ENCODE results near the gene FAM20C. TPM values are rescaled to one million over a fixed set of nuclear protein-coding genes. Genes with fewer than 3 reads are reported as not detected.

FAM20C gene
- total RNA-seq, 1 experiment from 2014 or later: 62.4 TPM

DNA sequence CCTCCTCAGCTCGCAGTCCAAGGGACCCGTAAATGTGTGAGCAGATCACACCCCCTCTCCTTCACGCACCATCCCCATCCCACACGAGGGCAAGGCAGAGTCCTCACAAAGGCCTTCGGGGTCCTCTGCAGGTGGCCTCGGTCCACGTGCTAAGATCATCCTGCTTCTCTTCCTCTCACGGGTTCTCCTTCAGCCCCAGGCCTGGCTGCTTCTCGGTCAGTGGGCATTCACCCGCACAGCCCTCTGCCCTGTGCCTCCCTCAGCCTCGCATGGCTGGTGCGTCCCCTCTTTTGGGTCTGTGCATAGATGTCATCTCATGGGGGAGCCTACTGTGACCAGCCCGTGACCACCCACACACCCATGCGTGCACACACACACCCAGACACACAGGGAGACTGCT is 80.3 kb downstream of the FAM20C start:
- TF ChIP-seq, protein P1, sequence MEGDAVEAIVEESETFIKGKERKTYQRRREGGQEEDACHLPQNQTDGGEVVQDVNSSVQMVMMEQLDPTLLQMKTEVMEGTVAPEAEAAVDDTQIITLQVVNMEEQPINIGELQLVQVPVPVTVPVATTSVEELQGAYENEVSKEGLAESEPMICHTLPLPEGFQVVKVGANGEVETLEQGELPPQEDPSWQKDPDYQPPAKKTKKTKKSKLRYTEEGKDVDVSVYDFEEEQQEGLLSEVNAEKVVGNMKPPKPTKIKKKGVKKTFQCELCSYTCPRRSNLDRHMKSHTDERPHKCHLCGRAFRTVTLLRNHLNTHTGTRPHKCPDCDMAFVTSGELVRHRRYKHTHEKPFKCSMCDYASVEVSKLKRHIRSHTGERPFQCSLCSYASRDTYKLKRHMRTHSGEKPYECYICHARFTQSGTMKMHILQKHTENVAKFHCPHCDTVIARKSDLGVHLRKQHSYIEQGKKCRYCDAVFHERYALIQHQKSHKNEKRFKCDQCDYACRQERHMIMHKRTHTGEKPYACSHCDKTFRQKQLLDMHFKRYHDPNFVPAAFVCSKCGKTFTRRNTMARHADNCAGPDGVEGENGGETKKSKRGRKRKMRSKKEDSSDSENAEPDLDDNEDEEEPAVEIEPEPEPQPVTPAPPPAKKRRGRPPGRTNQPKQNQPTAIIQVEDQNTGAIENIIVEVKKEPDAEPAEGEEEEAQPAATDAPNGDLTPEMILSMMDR (IDR thresholded peaks at IDR 0.05): no peak
- TF ChIP-seq, protein P2, sequence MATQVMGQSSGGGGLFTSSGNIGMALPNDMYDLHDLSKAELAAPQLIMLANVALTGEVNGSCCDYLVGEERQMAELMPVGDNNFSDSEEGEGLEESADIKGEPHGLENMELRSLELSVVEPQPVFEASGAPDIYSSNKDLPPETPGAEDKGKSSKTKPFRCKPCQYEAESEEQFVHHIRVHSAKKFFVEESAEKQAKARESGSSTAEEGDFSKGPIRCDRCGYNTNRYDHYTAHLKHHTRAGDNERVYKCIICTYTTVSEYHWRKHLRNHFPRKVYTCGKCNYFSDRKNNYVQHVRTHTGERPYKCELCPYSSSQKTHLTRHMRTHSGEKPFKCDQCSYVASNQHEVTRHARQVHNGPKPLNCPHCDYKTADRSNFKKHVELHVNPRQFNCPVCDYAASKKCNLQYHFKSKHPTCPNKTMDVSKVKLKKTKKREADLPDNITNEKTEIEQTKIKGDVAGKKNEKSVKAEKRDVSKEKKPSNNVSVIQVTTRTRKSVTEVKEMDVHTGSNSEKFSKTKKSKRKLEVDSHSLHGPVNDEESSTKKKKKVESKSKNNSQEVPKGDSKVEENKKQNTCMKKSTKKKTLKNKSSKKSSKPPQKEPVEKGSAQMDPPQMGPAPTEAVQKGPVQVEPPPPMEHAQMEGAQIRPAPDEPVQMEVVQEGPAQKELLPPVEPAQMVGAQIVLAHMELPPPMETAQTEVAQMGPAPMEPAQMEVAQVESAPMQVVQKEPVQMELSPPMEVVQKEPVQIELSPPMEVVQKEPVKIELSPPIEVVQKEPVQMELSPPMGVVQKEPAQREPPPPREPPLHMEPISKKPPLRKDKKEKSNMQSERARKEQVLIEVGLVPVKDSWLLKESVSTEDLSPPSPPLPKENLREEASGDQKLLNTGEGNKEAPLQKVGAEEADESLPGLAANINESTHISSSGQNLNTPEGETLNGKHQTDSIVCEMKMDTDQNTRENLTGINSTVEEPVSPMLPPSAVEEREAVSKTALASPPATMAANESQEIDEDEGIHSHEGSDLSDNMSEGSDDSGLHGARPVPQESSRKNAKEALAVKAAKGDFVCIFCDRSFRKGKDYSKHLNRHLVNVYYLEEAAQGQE (IDR thresholded peaks at IDR 0.05; ENCODE audit: insufficient read depth in 1 of 2, low read depth in 2 of 2, low read length in 1 of 2): no peak
- TF ChIP-seq SIN3A (IDR thresholded peaks at IDR 0.05; ENCODE audit: borderline replicate concordance, insufficient read depth, low read depth, low read length) (no peak), TCF7L2 (IDR thresholded peaks at IDR 0.05; ENCODE audit: low read depth, low read length) (no peak), POLR2AphosphoS5 (IDR thresholded peaks at IDR 0.05; ENCODE audit: low read depth, low read length) (no peak)
- BruUV-seq (replicated peaks): no TSS peak
- in situ Hi-C loops (cut with HindIII; ENCODE audit: low pct_unique_long_range_greater_than_20kb, low sequenced_read_pairs): no loop called here

DNA sequence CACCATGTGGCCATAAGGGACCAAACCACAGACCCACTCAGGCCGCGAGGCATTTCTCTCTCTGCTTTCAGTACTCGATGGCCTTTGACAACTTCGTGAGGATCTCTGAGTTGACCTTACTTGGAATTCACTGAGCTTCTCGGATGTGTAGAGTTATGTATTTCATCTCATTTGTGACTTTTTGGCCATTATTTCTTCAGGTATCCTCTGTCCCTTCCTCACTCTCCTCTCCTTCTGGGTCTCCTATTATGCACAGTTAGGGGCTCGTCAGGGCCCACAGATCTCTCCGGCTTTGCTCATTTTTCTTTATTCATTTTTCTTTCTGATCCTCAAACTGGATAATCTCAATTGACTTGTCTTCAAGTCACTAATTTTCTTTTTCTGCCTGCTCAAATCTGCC is 81.0 kb downstream of the FAM20C start:
- DNase-seq (ENCODE audit: low read depth, low spot score) (no peak), ATAC-seq (no peak)
- in situ Hi-C loops (cut with HindIII; ENCODE audit: low pct_unique_long_range_greater_than_20kb, low sequenced_read_pairs) (no loop called here), intact Hi-C loops (cut with micrococcal nuclease; ENCODE audit: unreplicated experiment) (no loop called here)
- BruUV-seq (replicated peaks): no TSS peak
- Histone ChIP-seq H3K27ac (ENCODE audit: low read length) (no peak overlapping the region), H3K27me3 (ENCODE audit: control insufficient read depth, insufficient read depth, low read length) (peaks cover under 1% of the 10 kb centered on the region; the same call in 1 of the 2 replicates), H3K9me3 (ENCODE audit: control insufficient read depth, insufficient read depth, low read depth, low read length) (no peaks in the 10 kb centered on the region), H3K36me3 (ENCODE audit: control insufficient read depth, insufficient read depth, low read length) (no peaks in the 10 kb centered on the region), H3K4me3 (ENCODE audit: low read depth in 2 of 2, low read length in 2 of 2) (no peak overlapping the region), H3K4me1 (ENCODE audit: control insufficient read depth, insufficient read depth, low read length) (no peaks in the 10 kb centered on the region)
- TF ChIP-seq, protein P2 (IDR thresholded peaks at IDR 0.05; ENCODE audit: insufficient read depth in 1 of 2, low read depth in 2 of 2, low read length in 1 of 2): no peak
- TF ChIP-seq POLR2AphosphoS5 (IDR thresholded peaks at IDR 0.05; ENCODE audit: low read depth, low read length) (no peak), SIN3A (IDR thresholded peaks at IDR 0.05; ENCODE audit: borderline replicate concordance, insufficient read depth, low read depth, low read length) (no peak), TCF7L2 (IDR thresholded peaks at IDR 0.05; ENCODE audit: low read depth, low read length) (no peak)
- TF ChIP-seq, protein P1 (IDR thresholded peaks at IDR 0.05): no peak
- ChIA-PET CTCF (no interaction called here), POLR2A (no interaction called here)

More for the DNA sequence above, 80.3 kb downstream of the FAM20C start:
- ChIA-PET CTCF (interaction anchor here (0.8 kb wide), 1 partner anchor 119 kb away, joined by 3 read pairs; no protein-coding TSS in a partner anchor), POLR2A (no interaction called here)
- Histone ChIP-seq H3K36me3 (ENCODE audit: control insufficient read depth, insufficient read depth, low read length) (no peaks in the 10 kb centered on the region), H3K9me3 (ENCODE audit: control insufficient read depth, insufficient read depth, low read depth, low read length) (no peaks in the 10 kb centered on the region), H3K4me3 (ENCODE audit: low read depth in 2 of 2, low read length in 2 of 2) (no peak overlapping the region), H3K27ac (ENCODE audit: low read length) (no peak overlapping the region), H3K27me3 (ENCODE audit: control insufficient read depth, insufficient read depth, low read length) (peaks cover 7% of the 10 kb centered on the region; the same call in 1 of the 2 replicates), H3K4me1 (ENCODE audit: control insufficient read depth, insufficient read depth, low read length) (no peaks in the 10 kb centered on the region)
- ATAC-seq (no peak), DNase-seq (ENCODE audit: low read depth, low spot score) (no peak)
- intact Hi-C loops (cut with micrococcal nuclease; ENCODE audit: unreplicated experiment): no loop called here

Data from Panc1 (cell line).